ENCODE data around the gene DAB1.

Gene DAB1

DNA sequence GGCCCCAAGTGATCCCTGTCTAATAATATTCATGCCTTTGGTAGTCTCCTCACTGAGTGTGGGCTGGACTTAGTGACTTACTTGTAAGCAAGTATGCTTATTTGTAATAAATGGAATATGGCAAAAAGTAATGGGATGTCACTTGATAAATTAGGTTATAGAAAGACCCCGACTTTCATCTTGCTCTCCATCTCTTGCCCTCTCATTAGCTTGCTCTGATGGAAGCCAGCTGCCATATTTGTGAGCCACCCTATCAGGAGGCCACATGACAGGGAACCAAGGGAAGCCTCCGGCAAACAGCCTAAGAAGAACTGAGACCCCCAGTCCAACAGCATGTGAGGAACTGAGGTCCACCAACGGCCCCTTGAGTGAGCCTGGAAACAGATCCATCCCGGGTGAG, 107.0 kb downstream of the DAB1 start:
- no peak for DNase-seq (ENCODE audit: low read depth)

- no peak for DNase-seq (ENCODE audit: low read depth)
Measured at GRCh38 chr1:57316291-57316690, 107.6 kb downstream of the DAB1 start.

DNA sequence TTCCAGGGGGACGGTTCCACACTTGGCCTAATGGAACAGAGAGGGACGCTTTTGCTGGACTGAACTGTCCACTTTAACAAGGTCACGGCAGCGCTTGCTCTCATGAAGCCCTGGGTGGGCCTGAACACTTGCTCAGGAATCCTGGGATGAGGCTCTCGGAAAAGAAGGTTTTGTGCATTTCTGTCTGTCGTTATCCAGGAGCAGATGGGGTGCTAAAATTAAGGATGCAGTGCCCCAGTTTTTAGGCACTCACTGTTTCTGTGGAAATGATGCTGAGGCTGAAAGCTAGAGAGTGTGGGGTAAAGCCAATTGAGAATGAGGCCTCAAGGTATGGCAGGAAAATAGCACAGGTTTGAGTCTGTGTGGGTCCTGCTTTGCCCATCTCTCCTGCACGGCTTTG, 111.0 kb downstream of the DAB1 start:
- no peak for DNase-seq (ENCODE audit: low read depth)

GRCh38 chr1:57311411-57311810, 112.4 kb downstream of the DAB1 start:
- no peak for DNase-seq (ENCODE audit: low read depth)

DNA sequence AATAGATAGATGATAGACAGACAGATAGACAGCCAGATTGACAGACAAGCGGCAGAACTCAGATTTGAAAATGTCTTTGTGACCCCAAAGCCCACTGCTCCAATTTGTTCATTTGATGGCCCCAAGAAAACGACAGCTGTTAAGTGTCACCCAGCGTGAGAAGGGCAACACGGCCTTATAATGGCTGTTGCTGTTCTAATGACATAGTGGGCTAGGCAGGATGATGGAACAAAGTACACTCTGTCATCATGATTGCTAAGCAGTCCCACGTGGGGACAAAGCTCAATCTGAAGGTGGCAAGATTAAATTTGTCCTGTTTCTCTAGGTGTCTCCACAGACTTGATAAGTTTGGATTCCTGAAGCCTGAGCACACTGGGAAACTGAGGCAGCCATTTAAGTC, 112.9 kb downstream of the DAB1 start:
- no peak for DNase-seq (ENCODE audit: low read depth)

DNA sequence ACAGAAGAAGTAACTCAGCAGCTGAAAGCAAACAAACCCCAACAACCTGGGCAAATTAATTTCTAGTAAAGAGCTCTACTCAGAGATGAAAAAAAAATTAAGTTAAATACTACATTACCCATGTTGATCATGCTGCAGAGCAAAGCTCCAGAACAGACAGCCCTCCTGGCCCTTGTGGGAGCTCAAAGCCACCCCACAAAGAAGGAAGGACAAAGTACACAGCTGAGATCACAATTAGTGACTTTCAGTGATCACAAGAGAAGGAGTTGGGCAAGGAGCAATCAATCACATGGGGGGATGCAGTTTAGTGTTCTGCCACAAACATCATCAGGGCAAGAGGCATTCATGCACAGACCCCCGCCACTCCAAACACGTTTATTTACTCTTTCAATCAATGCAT, 114.2 kb downstream of the DAB1 start:
- no peak for DNase-seq (ENCODE audit: low read depth)

DNA sequence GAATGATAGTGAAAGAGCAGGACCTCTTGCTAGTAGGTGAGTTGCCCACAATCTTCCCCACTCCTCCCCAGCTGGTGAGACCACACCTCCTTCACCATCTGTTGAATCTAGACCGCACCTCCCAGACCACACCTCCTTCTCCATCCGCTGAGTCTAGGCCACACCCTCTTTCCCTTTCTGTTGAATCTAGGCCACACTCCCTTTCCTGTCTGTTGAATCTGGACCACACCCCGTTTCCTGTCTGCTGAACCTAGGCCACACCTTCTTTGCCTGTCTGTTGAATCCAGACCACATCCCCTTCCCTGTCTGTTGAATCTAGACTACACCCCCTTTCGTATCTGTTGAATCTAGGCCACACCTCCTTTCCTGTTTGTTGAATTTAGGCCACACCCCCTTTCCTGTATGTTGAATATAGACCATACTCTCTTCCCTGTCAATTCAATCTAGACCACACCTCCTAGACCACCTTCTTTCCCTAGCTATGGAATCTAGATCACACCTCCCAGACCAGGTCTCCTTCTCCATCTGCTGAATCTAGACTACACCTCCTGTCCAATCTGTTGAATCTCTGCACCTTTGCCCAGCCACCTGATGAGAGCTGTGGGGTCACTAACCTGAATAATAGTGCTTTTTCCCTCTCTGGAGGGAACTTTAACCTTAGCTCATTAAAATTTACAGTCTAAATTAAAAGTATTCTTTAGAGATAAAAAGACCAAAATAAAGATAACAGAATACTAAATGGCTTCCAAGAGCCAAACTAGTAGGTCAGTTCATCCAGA, 116.3 kb downstream of the DAB1 start:
- no peak for DNase-seq (ENCODE audit: low read depth)

GRCh38 chr1:57304591-57304990, 119.3 kb downstream of the DAB1 start:
- no peak for DNase-seq (ENCODE audit: low read depth)

DNA sequence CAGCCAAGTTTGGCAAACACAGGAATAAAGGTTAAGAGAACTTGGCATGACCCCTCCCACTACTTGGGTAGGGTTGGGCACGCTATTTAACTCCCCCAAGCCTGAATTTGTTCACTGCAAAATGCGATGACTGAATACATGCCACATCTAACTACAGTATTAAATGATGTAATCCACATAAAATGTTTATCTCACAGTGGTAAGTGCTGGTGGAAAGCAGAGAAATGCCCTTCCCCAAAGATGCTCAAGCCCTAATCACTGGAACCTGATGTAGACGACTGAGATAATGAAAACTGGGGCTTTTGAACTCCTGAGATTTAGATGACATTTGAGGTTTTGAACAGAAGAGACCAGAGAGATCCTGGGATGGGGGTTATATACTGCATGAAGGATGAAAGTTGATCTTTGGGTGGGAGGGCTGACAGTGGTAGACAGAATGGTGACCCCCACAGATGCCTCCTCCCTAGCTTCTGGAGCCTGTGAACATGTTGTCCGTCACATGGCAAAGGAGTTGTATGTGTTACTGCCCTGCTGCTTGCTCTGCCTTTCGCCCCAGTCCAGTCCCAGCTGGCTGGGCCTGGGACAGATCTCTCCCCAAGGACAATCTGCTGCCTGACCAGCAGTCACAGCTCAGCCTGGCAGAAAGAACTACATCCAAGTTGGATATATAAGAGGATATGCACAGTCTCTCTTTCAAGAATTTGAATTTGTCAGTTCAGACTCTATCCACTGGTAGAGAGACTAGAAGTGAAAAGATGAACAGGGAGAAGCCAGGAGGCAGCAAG, 120.9 kb downstream of the DAB1 start:
- DNase-seq (ENCODE audit: low read depth): no peak

DNA sequence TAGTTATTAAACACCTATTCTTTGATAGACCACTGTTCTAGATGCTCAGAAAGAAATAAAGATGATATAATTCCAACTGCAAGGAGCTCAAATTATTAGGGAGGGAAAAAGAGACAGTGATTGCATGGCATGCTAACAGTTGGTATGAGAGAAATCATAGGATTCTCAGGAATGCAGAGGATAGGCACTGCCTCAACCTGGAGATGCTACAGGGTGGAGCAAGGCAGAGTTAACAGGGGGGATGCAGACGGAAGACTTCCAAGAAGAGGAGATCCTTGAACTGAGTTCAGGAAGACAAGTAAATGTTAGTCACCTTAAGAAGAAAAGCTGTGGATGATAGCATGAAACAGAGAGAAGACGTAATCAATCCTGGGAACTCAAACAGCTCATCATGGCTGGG, 123.7 kb downstream of the DAB1 start:
- no peak for DNase-seq (ENCODE audit: low read depth)

DNA sequence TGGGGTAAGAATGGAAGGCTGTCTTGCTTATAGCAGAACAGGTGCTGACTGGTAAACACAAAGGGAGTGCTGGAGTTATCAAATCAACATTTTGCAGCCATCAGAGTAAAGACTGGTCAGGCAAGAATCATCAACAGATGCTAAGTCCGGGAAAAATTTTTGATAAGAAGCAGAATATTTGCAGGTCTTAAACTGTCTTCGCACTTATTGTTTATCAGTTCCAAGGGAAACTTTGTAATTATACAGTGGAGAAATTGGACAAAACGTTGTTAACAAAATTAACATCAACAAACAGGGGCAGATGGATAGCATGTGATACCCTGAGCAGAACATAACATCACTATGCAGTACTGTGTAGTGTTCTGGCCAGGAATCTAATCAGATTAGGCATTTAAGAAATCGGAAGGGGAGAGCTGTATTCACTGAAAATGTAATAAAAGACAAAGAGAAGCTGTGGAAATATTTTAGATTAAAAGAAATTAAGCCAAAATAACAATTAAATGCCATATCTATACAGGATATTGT, 127.1 kb downstream of the DAB1 start:
- no peak for DNase-seq (ENCODE audit: low read depth)

DNA sequence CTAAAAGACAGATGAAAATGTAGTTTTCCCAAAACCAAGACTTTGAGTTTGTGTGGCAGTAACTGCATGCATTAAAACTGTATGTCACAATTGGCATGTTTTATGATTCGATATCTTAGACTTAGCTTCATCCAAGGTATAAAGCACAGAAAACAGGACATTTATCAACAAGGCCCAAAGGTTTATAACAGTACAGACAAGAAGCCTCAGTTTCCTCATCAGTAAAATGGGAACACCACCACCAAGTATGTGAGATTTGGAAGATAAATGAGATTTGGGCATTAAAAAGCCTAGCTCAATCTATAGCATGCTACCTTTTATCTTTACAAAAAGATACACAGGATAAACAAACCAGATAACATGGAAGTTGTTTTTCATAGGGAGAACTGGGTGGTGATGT, 128.5 kb downstream of the DAB1 start:
- DNase-seq (ENCODE audit: low read depth): no peak

DNA sequence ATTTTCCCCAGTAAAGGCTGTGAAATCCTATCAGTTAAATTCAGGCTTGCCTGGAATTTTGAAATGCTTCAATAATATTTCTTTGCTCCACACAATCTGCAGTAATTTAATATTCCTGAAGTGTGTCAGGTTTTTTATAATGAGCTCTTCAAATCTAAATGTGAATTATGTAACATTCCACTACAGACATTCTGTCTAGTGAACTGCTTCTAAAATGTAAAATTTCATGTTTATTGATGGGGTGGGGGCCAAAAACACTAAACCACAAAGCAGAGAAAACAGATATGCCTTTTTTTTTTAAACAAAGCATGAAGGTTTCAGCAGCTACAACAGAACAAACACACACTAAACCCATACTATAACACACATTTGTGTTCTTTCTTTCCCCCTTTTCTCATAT, 129.7 kb downstream of the DAB1 start:
- DNase-seq (ENCODE audit: low read depth): no peak

GRCh38 chr1:57293214-57293613, 130.6 kb downstream of the DAB1 start:
- DNase-seq (ENCODE audit: low read depth): no peak

GRCh38 chr1:57289781-57290180, 134.1 kb downstream of the DAB1 start:
- DNase-seq (ENCODE audit: low read depth): no peak

DNA sequence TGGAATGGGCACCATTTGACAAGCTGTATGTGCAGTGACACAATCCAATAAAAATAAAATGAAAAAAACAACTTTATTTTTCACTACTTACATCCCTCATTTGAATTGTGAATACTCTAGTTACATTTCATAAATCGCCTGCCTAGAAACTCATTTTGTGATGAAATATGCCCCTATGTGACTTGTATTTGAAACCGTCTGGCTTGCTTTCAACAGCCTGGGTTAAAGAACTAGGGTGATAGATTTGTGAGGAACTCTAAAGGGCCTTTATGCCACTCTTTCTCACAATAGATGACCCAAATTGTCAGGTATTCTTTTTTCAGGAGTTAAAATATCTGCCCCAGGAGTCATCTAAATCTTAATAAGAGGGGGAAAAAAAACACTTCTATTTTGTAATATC, 137.9 kb downstream of the DAB1 start:
- DNase-seq (ENCODE audit: low read depth): no peak

DNA sequence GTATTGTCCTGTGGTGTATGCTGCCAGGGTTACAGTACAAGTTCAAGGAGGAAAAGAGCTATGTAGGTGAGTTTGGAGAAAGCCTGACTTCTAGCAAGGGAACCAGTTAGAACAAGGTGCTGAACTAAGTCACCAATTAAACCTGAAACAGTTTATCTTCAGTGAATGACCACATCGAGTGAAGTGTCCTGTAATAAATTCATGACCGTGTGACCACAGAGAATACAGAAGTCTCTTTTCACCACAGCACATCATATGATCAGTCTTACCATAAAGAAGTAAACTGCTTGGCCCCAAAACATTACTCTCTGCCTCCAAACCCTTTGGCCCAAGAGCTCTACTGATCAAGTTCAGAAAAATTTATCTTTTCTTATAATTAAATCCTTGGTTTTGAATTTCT, 141.4 kb downstream of the DAB1 start:
- no peak for DNase-seq (ENCODE audit: low read depth)

GRCh38 chr1:57281324-57281723, 142.5 kb downstream of the DAB1 start:
- no peak for DNase-seq (ENCODE audit: low read depth)

DNA sequence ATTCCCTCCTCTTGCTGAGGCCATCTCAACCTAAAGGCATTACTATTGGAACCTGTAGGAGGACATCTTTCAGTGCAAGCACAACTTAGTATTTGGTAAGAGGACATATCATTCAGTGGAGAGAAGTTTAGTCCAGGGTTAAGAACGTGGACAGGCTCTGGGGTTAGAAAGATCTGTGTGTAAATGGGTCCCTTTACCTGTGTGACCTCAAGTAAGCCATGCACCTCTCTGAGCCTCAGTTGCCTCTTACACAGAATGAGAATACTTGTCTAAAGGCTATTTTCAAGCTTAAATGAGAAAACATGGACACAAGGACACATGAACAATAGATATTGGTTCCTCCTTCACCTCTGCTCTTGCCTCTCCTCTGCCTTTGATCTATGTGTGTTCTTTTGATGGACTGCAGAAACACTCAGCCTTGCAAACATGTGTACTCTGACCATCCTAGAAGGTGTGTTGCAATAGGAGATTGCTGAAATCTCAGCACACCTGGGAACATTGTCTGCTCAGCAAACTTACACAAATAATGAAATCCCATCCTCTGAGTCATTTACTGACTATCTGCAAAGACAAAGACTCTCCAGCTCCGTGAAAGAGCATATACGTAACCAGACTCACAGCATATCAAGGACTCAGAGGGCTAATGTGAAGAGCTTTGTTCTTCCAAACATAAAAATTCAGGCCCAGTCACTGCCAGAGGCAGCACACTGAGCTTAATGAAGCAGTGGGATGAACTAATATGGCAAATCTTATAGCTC, 143.8 kb downstream of the DAB1 start:
- no peak for DNase-seq (ENCODE audit: low read depth)

DNA sequence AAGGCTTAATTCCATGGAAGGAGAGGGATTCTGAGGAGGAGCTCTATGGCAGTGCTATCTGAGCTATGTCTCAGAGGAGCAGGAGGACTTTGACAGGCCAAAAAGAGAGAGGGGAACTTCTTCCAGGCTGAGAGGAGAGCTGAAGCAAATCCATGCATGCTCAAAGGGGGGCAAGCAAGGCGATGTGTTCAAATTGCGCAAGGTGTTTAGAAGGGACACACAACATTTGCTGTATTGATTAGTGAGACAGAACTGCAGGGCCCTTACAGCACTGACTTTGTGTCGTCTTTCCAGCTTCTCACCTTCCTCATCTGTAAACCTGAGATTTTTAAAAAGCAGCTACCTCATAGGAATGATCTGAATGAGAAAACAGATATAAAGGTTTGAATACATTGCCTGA, 145.3 kb downstream of the DAB1 start:
- no peak for DNase-seq (ENCODE audit: low read depth)

GRCh38 chr1:57277681-57278080, 146.2 kb downstream of the DAB1 start:
- no peak for DNase-seq (ENCODE audit: low read depth)

- no peak for DNase-seq (ENCODE audit: low read depth)
Measured at GRCh38 chr1:57276918-57277317, 146.9 kb downstream of the DAB1 start.

GRCh38 chr1:57272601-57273000, 151.3 kb downstream of the DAB1 start:
- DNase-seq (ENCODE audit: low read depth): no peak
